ENCODE measurements around the gene NEURL2.

DNA sequence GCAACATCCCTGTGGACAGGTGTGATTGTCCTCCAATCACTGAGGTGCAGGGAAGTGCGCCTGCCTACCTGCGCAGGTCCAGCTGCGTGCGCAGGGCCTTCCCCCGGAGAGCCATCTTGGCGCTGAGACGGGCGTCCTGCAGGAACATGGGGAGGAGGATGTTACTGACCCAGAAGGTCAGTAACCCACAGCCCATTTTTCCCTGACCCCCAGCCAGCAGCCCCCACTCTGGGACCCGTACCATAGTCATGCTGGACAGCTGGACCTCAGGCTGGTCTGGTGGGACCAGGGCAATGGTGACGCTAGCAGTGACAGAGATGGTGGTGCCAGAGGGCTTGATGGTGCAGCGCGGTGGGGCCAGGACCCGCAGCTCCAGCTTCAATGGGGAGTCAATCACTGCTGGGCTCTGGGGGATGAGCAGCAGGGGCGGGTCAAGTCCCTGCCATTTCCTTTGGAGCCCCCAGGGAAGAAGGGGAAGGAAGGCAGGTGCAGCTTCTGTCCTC is 11.2 kb upstream of the NEURL2 start:
- TF ChIP-seq, protein P1, sequence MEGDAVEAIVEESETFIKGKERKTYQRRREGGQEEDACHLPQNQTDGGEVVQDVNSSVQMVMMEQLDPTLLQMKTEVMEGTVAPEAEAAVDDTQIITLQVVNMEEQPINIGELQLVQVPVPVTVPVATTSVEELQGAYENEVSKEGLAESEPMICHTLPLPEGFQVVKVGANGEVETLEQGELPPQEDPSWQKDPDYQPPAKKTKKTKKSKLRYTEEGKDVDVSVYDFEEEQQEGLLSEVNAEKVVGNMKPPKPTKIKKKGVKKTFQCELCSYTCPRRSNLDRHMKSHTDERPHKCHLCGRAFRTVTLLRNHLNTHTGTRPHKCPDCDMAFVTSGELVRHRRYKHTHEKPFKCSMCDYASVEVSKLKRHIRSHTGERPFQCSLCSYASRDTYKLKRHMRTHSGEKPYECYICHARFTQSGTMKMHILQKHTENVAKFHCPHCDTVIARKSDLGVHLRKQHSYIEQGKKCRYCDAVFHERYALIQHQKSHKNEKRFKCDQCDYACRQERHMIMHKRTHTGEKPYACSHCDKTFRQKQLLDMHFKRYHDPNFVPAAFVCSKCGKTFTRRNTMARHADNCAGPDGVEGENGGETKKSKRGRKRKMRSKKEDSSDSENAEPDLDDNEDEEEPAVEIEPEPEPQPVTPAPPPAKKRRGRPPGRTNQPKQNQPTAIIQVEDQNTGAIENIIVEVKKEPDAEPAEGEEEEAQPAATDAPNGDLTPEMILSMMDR (IDR thresholded peaks at IDR 0.05) = no peak
- TF ChIP-seq POLR2A (IDR thresholded peaks at IDR 0.05) = no peak
